Urothelium cell line (cell line): Measurements from ENCODE around the gene SCN8A.
A peak's percentile ranks its signal among the peaks of the same experiment; 100 is the strongest.
"Not testable (repeated sequence)": the region's sequence is repeated elsewhere in the genome, so short reads cannot be mapped to it uniquely, and the experiment has no call there.

Experiments used
- DNase-seq: peaks from one replicate; pipeline ENCODE4 v3.0.0; 2011; ENCODE audit warnings: low spot score, mixed read lengths
- FAIRE-seq: peaks from 2 replicates; lab custom pipeline; 2011; peaks lifted over from hg19 to GRCh38; lab: Jason Lieb, UNC

Gene SCN8A

GRCh38 chr12:51591016-51591901 is at the start of gene SCN8A:
SCN8A (plus strand) TSS chr12:51591233; CDS start chr12:51662818, 71,585 bp downstream.
- FAIRE-seq (no peak), DNase-seq (peak; percentile 85)

- no peak for DNase-seq
- no peak for FAIRE-seq
Observed at GRCh38 chr12:51546097-51546496, 44.9 kb upstream of the SCN8A start.

GRCh38 chr12:51547606-51548005 is 43.4 kb upstream of the SCN8A start:
- DNase-seq = no peak
- FAIRE-seq = no peak

GRCh38 chr12:51548241-51548640 is 42.8 kb upstream of the SCN8A start:
- FAIRE-seq (no peak), DNase-seq (no peak)

GRCh38 chr12:51549637-51550036 is 41.4 kb upstream of the SCN8A start:
- no peak for FAIRE-seq
- DNase-seq = no peak

GRCh38 chr12:51568271-51569032 is 22.6 kb upstream of the SCN8A start:
- FAIRE-seq, DNase-seq: not testable (repeated sequence)

- DNase-seq (no peak), FAIRE-seq (no peak)
Observed at GRCh38 chr12:51579321-51579850, 11.6 kb upstream of the SCN8A start.

GRCh38 chr12:51589060-51589459 is 2.0 kb upstream of the SCN8A start:
- FAIRE-seq (no peak), DNase-seq (no peak)

- no peak for DNase-seq
- FAIRE-seq = no peak
Observed at GRCh38 chr12:51589557-51590176, 1.4 kb upstream of the SCN8A start.

- FAIRE-seq = peak; percentile 30
- DNase-seq = peak; percentile 94
Observed at GRCh38 chr12:51590347-51591015, 552 bp upstream of the SCN8A start.

GRCh38 chr12:51592034-51592705 is 1.1 kb downstream of the SCN8A start:
- no peak for FAIRE-seq

GRCh38 chr12:51593021-51593420 is 2.0 kb downstream of the SCN8A start:
- no peak for FAIRE-seq

More at GRCh38 chr12:51592034-51592705, 1.1 kb downstream of the SCN8A start:
- peak; percentile 14 for DNase-seq

GRCh38 chr12:51593539-51593938 is 2.5 kb downstream of the SCN8A start:
- DNase-seq (peak; percentile 55), FAIRE-seq (no peak)

More at GRCh38 chr12:51593021-51593420, 2.0 kb downstream of the SCN8A start:
- no peak for DNase-seq

- DNase-seq = no peak
- FAIRE-seq = no peak
Observed at GRCh38 chr12:51598156-51598555, 7.1 kb downstream of the SCN8A start.

- DNase-seq (no peak), FAIRE-seq (no peak)
Observed at GRCh38 chr12:51600721-51601120, 9.7 kb downstream of the SCN8A start.

- DNase-seq = no peak
Observed at GRCh38 chr12:51601241-51601640, 10.2 kb downstream of the SCN8A start.

GRCh38 chr12:51605896-51606295 is 14.9 kb downstream of the SCN8A start:
- not testable (repeated sequence) for FAIRE-seq, DNase-seq

More at GRCh38 chr12:51601241-51601640, 10.2 kb downstream of the SCN8A start:
- FAIRE-seq = no peak

- not testable (repeated sequence) for DNase-seq, FAIRE-seq
Observed at GRCh38 chr12:51607197-51607596, 16.2 kb downstream of the SCN8A start.

GRCh38 chr12:51620448-51620847 is 29.4 kb downstream of the SCN8A start:
- DNase-seq = no peak
- FAIRE-seq = no peak
